Muscle of leg (tissue), 11 donors: ENCODE results near the gene LYRM1. TPM values are rescaled to one million over a fixed set of nuclear protein-coding genes. Genes with fewer than 3 reads are reported as not detected.
A peak's percentile ranks its signal among the peaks of the same experiment; 100 is the strongest.

Experiments used
- DNase-seq: peaks from one replicate; pipeline ENCODE4 v3.0.0; 2013
- H3K27ac ChIP-seq: one replicate; pipeline ENCODE4 v1.5.1; 2013; ENCODE audit warnings: mild to moderate bottlenecking, low read length, control low read depth
- H3K27me3 ChIP-seq: one replicate; pipeline ENCODE4 v1.6.1; 2013; ENCODE audit warnings: low read length; ENCODE audit not compliant: control insufficient read depth, insufficient read depth
- H3K36me3 ChIP-seq: one replicate; pipeline ENCODE4 v1.6.1; 2013; ENCODE audit warnings: low read length; ENCODE audit not compliant: control insufficient read depth, insufficient read depth
- H3K4me1 ChIP-seq: one replicate; pipeline ENCODE4 v1.6.1; 2013; ENCODE audit warnings: low read length; ENCODE audit not compliant: control insufficient read depth, insufficient read depth
- H3K4me3 ChIP-seq: one replicate; pipeline ENCODE4 v1.5.1; 2013; ENCODE audit warnings: low read length, control low read depth
- H3K9me3 ChIP-seq: replicated peaks from 2 replicates; pipeline ENCODE4 v1.6.1; 2013; ENCODE audit warnings: low read depth, low read length; ENCODE audit not compliant: control insufficient read depth
- WGBS: methylation state at CpG from one replicate; pipeline ENCODE4 v1.1.5; 2013; ENCODE audit warnings: missing lambda C conversion rate; ENCODE audit not compliant: insufficient coverage; 5-methylcytosine and 5-hydroxymethylcytosine counted together
- polyA plus RNA-seq, 8 donors: library from polyadenylated mRNA; unstranded; fragments of 120-200 nt; gene quantifications; one replicate each; pipeline versions ENCODE4 v1.2.1 to v1.2.3, GENCODE V29; 2013; ENCODE audit warnings: inconsistent platforms in 1 of 8, low replicate concordance in 1 of 8; ENCODE audit not compliant: insufficient read length in 8 of 8, insufficient read depth in 1 of 8
- total RNA-seq: library from RNA; stranded (reverse); fragments of 120-200 nt; gene quantifications from one replicate; pipeline ENCODE4 v1.2.4, GENCODE V29; 2013

LYRM1 gene
- total and polyA plus RNA-seq, 9 donors = 17.1 to 22.8 (median 20.5) TPM

- WGBS = 83% methylated on average over 7 of the region's 8 CpGs
- H3K36me3 ChIP-seq = no peaks in the 10 kb centered on the region
- DNase-seq = no peak
- no peak overlapping the region for H3K27ac ChIP-seq
- H3K9me3 ChIP-seq = no peaks in the 10 kb centered on the region
- no peaks in the 10 kb centered on the region for H3K27me3 ChIP-seq
- H3K4me3 ChIP-seq = no peak overlapping the region
- H3K4me1 ChIP-seq = no peaks in the 10 kb centered on the region
Observed at GRCh38 chr16:20946015-20946629, 45.6 kb downstream of the LYRM1 start.

- Histone ChIP-seq H3K4me1 (no peaks in the 10 kb centered on the region), H3K27me3 (no peaks in the 10 kb centered on the region), H3K36me3 (no peaks in the 10 kb centered on the region), H3K9me3 (no peaks in the 10 kb centered on the region), H3K27ac (no peak overlapping the region), H3K4me3 (no peak overlapping the region)
- WGBS = 82% methylated on average over 3 of the region's 9 CpGs
- DNase-seq = no peak
Observed at GRCh38 chr16:20948444-20948843, 47.9 kb downstream of the LYRM1 start.

GRCh38 chr16:20949660-20950059 lies 49.1 kb downstream of the LYRM1 start:
- no peak for DNase-seq
- H3K4me1 ChIP-seq = no peaks in the 10 kb centered on the region
- no peaks in the 10 kb centered on the region for H3K9me3 ChIP-seq
- no peaks in the 10 kb centered on the region for H3K36me3 ChIP-seq
- WGBS = 88% methylated on average over 1 of the region's 3 CpGs
- no peak overlapping the region for H3K4me3 ChIP-seq
- H3K27me3 ChIP-seq = no peaks in the 10 kb centered on the region
- no peak overlapping the region for H3K27ac ChIP-seq

DNA sequence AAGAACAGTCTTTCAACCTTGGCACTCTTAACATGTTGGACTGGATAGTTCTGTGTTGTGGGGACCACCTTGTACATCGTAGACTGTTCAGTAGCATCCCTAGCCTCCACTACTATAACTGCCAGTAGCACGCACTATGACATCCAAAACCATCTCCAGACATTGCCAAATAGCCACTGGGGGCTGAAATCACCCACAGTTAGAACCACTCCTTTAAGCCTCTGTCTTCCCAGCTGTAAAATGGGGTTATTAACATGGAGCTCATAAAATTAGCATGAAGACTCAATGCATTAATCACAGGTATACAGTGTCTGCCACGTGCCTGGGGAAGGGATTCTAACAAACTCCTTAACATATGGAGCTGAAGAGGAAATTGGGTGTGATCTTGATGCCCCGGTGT lies 49.7 kb downstream of the LYRM1 start:
- Histone ChIP-seq H3K27me3 (no peaks in the 10 kb centered on the region), H3K9me3 (no peaks in the 10 kb centered on the region)

DNA sequence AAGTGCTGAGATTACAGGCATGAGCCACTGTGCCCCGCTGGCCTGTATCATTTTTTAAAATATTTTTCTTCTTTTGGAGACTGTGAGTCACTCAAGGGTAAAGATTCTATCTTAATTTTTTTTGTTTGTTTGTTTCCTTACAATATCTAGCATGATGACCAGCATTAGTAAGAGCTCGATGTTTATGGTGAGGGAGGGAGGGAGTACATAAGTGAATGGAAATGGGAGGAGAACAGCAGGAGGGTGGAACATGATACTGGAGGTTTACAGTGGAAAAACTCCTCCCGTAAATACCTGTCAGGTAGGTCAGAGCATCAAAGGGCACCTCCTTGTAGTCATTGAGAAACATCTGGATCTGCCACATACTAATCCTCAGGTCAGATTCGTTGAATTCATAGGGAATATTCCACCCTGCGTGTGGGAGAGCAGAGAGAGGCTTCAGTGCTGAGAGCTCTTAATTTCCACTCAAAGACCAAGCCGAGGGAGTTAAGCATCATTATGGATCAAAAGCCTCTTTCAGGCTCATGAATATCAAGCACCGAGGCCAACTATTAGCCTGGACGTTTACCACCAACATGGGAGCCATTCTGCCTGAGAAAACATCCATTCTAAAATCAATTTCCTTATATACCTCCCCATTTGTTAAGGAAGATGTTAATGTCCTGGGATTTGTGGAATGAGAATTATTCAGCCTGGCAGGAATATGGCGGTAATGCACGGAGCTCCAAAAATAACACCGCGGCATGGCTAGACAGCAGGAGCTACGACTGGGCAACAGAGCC lies 51.8 kb downstream of the LYRM1 start:
- DNase-seq = no peak
- Histone ChIP-seq H3K27me3 (no peaks in the 10 kb centered on the region), H3K27ac (no peak overlapping the region), H3K36me3 (no peaks in the 10 kb centered on the region), H3K4me3 (no peak overlapping the region), H3K4me1 (no peaks in the 10 kb centered on the region), H3K9me3 (no peaks in the 10 kb centered on the region)
- WGBS = 50% methylated on average over 6 of the region's 13 CpGs

More for the DNA sequence above, 49.7 kb downstream of the LYRM1 start:
- DNase-seq = no peak
- Histone ChIP-seq H3K4me3 (no peak overlapping the region), H3K4me1 (no peaks in the 10 kb centered on the region), H3K36me3 (no peaks in the 10 kb centered on the region), H3K27ac (no peak overlapping the region)
- WGBS = no CpG with 5 or more reads among the region's 4 CpGs

DNA sequence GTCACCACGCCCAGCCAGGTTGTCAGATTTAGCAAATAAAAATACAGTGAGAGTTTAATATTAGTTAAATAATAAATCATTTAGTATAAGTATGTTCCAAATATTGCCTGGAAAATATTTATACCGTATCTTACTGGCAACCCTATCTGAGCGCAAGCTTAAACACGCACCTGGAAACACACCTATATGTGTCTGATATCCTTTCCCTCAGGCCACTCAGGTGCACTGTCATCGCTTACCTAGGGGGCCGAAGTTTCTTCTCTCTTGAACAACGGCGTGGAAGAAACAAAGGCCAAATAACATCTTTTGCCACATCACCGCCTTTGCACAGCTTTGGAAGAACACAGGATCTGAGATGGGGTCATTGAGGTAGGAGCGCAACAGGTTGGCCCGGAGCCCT lies 54.0 kb downstream of the LYRM1 start:
- no peaks in the 10 kb centered on the region for H3K9me3 ChIP-seq
- 97% methylated on average over 8 of the region's 11 CpGs for WGBS
- DNase-seq = no peak
- no peaks in the 10 kb centered on the region for H3K4me1 ChIP-seq
- no peaks in the 10 kb centered on the region for H3K27me3 ChIP-seq
- H3K27ac ChIP-seq = no peak overlapping the region
- H3K4me3 ChIP-seq = no peak overlapping the region
- no peaks in the 10 kb centered on the region for H3K36me3 ChIP-seq

GRCh38 chr16:20956319-20956718 lies 55.7 kb downstream of the LYRM1 start:
- Histone ChIP-seq H3K4me1 (no peaks in the 10 kb centered on the region), H3K27ac (no peak overlapping the region), H3K4me3 (no peak overlapping the region), H3K36me3 (no peaks in the 10 kb centered on the region), H3K9me3 (no peaks in the 10 kb centered on the region), H3K27me3 (no peaks in the 10 kb centered on the region)
- 100% methylated on average over 1 of the region's 3 CpGs for WGBS
- peak; percentile 25 for DNase-seq

DNA sequence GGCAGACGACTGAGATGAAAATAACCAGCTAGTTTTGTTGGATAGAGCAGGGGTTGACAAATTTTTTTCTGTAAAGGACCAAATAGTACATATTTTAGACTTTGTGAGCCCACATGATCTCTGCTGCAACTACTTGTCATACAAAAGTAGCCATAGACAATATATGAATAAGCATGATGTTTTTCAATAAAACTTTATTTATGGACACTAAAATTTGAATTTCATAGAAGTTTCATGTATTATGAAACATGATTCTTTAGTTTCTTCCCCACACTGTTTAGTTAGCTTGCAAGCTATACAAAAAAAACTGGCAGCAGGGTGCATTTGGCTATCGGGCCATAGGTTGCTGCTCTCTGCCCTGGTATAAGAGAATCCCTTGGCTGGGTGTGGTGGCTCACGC lies 56.6 kb downstream of the LYRM1 start:
- H3K36me3 ChIP-seq = no peaks in the 10 kb centered on the region
- WGBS = no CpG with 5 or more reads among the region's 3 CpGs
- no peak for DNase-seq

GRCh38 chr16:20960899-20961298 lies 60.3 kb downstream of the LYRM1 start:
- 77% methylated on average over 3 of the region's 5 CpGs for WGBS
- no peak for DNase-seq
- H3K36me3 ChIP-seq = no peaks in the 10 kb centered on the region

More for the DNA sequence above, 56.6 kb downstream of the LYRM1 start:
- Histone ChIP-seq H3K4me3 (no peak overlapping the region), H3K4me1 (no peaks in the 10 kb centered on the region), H3K27me3 (no peaks in the 10 kb centered on the region), H3K9me3 (no peaks in the 10 kb centered on the region), H3K27ac (no peak overlapping the region)

GRCh38 chr16:20968765-20969164 lies 68.2 kb downstream of the LYRM1 start:
- no peak for DNase-seq
- WGBS = 57% methylated on average over 2 of the region's 3 CpGs
- H3K27me3 ChIP-seq = no peaks in the 10 kb centered on the region

More at GRCh38 chr16:20960899-20961298, 60.3 kb downstream of the LYRM1 start:
- Histone ChIP-seq H3K4me1 (no peaks in the 10 kb centered on the region), H3K9me3 (no peaks in the 10 kb centered on the region), H3K27ac (no peak overlapping the region), H3K4me3 (no peak overlapping the region), H3K27me3 (no peaks in the 10 kb centered on the region)

More at GRCh38 chr16:20968765-20969164, 68.2 kb downstream of the LYRM1 start:
- Histone ChIP-seq H3K9me3 (no peaks in the 10 kb centered on the region), H3K4me3 (no peak overlapping the region), H3K27ac (no peak overlapping the region), H3K36me3 (no peaks in the 10 kb centered on the region), H3K4me1 (no peaks in the 10 kb centered on the region)
